ENCODE measurements around the gene SETD9. TPM values are rescaled to one million over a fixed set of nuclear protein-coding genes. Genes with fewer than 3 reads are reported as not detected.

Gene SETD9
- total and polyA plus RNA-seq, 2 experiments from 2014 or later = 4.4 to 18.1 TPM

DNA sequence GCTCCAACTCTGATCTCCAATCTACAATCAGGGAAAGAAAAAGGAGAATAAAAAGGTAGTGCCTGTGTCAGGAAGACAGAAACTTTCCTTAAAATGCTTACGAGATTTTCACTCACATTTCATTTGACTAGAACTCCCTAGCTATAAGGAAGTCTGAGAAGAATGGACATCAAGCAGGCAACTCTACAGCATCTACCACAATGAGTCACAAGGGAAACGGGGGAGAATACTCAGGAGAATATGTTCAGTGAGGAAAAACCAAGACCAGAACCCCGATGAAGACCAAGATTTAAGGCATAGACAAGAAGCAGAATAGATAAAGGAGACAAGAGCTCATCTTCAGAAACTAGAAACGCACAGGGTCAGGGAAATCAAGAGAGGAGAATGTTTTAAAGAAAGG, 9.0 kb upstream of the SETD9 start:
- Histone ChIP-seq H3K36me3 (peaks cover 2% of the 10 kb centered on the region), H3K27me3 (no peaks in the 10 kb centered on the region), H3K27ac (no peak overlapping the region), H3K4me1 (ENCODE audit: low read depth) (no peaks in the 10 kb centered on the region), H3K4me3 (no peak overlapping the region), H3K9me3 (ENCODE audit: low read depth) (no peaks in the 10 kb centered on the region)
- TF ChIP-seq, protein P1, sequence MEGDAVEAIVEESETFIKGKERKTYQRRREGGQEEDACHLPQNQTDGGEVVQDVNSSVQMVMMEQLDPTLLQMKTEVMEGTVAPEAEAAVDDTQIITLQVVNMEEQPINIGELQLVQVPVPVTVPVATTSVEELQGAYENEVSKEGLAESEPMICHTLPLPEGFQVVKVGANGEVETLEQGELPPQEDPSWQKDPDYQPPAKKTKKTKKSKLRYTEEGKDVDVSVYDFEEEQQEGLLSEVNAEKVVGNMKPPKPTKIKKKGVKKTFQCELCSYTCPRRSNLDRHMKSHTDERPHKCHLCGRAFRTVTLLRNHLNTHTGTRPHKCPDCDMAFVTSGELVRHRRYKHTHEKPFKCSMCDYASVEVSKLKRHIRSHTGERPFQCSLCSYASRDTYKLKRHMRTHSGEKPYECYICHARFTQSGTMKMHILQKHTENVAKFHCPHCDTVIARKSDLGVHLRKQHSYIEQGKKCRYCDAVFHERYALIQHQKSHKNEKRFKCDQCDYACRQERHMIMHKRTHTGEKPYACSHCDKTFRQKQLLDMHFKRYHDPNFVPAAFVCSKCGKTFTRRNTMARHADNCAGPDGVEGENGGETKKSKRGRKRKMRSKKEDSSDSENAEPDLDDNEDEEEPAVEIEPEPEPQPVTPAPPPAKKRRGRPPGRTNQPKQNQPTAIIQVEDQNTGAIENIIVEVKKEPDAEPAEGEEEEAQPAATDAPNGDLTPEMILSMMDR (IDR thresholded peaks at IDR 0.05; ENCODE audit: low read depth, low read length) = no peak
- DNase-seq (ENCODE audit: low read depth in 1 of 2, low spot score in 1 of 2) = peak in 1 of 2 donors; percentile 55

DNA sequence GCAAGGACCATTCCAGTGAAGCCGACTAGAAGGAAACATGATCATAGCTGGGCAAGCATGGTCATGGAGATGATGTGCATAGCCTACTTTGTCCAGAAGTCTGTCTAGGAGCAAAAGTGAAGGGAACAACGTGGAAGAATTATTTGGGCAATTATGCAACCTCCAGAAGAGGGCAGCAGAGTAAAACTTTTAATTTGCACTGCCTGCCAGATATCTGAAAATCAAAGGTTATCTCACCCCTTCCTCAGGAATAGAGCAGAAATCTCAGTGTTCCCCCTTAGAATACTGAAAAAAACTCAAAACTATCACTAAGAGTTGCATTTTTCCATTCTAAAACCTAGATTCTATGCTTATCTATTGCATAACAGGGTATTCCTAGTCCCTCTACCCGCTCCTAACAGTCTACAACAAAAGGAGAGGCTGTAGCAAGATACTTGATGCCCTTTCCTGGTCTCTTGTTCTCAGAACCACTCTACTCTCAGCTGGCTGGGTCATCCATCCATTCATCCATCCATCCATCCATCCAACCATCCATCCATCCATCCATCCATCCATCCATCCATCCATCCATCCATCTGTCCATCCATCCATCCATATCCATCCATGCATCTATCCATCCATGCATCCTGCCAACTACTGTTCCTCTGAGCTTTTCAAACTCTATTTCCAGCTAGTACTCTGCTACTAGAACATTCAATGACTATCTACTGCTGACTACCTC, 8.4 kb upstream of the SETD9 start:
- H3K27ac ChIP-seq = no peak overlapping the region
- DNase-seq (ENCODE audit: low read depth in 1 of 2, low spot score in 1 of 2) = peak; percentile 48 to 52
- no peaks in the 10 kb centered on the region for H3K27me3 ChIP-seq
- H3K36me3 ChIP-seq = no peaks in the 10 kb centered on the region
- H3K9me3 ChIP-seq (ENCODE audit: low read depth) = no peaks in the 10 kb centered on the region
- H3K4me3 ChIP-seq = no peak overlapping the region
- TF ChIP-seq, protein P1 (IDR thresholded peaks at IDR 0.05; ENCODE audit: low read depth, low read length) = peak; percentile 64
- no peaks in the 10 kb centered on the region for H3K4me1 ChIP-seq (ENCODE audit: low read depth)

DNA sequence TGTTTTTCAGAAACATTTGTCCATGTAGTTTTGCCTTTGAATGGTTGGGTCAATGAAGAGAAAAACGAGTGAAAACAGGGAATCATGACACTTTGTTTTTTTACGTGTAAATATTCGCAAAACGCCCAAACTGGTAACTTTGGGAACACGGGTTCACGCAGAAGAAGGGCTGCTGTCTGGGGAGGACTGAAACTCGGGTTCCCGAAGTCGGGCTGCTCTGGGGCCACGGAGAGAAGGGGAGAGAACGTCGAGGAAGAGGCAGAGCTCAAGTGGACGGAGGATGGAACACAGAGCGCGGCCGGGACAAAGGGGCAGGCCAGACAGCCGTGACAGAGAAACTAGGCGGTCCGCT, 478 bp upstream of the SETD9 start:
- Histone ChIP-seq H3K27ac (peak overlapping the region; percentile 97), H3K36me3 (no peaks in the 10 kb centered on the region), H3K9me3 (ENCODE audit: low read depth) (no peaks in the 10 kb centered on the region), H3K27me3 (no peaks in the 10 kb centered on the region), H3K4me3 (peak overlapping the region; percentile 49), H3K4me1 (ENCODE audit: low read depth) (peaks cover 7% of the 10 kb centered on the region)
- TF ChIP-seq, protein P1 (IDR thresholded peaks at IDR 0.05; ENCODE audit: low read depth, low read length) = no peak
- no peak for DNase-seq (ENCODE audit: low read depth in 1 of 2, low spot score in 1 of 2)

DNA sequence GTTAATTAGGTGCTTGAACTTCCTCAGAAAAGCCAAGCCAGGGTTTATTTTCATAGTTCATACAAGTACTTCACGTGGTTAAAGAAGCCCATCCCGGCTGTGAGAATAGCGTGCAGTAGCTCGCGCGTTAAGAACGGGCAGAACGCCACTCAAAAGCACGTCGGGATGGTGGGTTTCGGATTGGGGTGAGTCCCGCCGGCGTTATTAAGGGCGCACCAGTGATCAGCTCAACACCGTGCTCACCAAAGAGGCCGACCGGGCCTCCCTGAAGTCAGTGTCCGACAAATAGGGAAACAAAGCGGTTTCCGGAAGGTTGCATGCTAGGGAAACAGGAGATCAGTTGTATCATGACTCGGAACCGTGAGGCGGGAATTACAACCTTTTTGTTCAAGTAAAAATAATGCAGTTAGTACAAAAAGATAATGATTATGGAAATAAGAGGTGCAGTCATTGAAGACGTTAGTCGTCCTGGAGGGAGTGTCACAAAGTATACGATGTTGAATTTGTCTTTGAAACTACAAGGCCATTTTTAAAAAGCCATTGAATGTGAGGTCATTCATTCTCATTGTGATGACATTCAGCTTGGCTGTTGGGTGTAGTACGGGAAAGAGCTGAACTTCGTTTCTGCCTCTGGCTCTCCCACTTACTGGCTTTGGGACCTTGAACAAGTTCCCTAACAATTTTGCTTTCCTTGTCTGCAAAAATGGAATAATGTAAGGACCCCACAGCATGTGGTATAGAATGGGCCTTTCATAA, 992 bp downstream of the SETD9 start:
- H3K9me3 ChIP-seq (ENCODE audit: low read depth) = no peaks in the 10 kb centered on the region
- peaks cover 7% of the 10 kb centered on the region for H3K4me1 ChIP-seq (ENCODE audit: low read depth)
- peak overlapping the region; percentile 97 for H3K27ac ChIP-seq
- peak overlapping the region; percentile 53 for H3K4me3 ChIP-seq
- H3K27me3 ChIP-seq = no peaks in the 10 kb centered on the region
- TF ChIP-seq, protein P1 (IDR thresholded peaks at IDR 0.05; ENCODE audit: low read depth, low read length) = no peak
- H3K36me3 ChIP-seq = no peaks in the 10 kb centered on the region
- no peak for DNase-seq (ENCODE audit: low read depth in 1 of 2, low spot score in 1 of 2)

DNA sequence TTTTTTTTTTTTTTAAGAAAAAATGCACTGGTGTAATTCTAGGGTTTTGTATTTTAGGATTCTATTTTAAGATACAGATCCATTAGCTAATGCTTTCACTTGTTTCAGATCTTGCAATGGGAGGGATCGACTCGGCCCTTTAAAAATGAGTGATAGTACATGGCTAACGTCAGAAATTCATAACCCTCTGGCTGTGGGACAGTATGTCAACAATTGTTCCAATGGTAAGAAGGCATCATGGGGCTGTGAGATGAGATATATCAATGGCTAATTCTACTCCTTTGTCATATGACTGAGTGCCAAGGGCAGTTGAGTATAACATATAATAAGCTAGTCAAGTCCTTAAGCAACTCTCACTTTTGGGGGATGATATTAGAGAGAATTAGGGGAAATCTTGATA, 4.4 kb downstream of the SETD9 start:
- H3K27ac ChIP-seq = no peak overlapping the region
- H3K27me3 ChIP-seq = no peaks in the 10 kb centered on the region
- H3K9me3 ChIP-seq (ENCODE audit: low read depth) = no peaks in the 10 kb centered on the region
- H3K36me3 ChIP-seq = no peaks in the 10 kb centered on the region
- TF ChIP-seq, protein P1 (IDR thresholded peaks at IDR 0.05; ENCODE audit: low read depth, low read length) = no peak
- H3K4me3 ChIP-seq = no peak overlapping the region
- DNase-seq (ENCODE audit: low read depth in 1 of 2, low spot score in 1 of 2) = no peak
- H3K4me1 ChIP-seq (ENCODE audit: low read depth) = peaks cover 7% of the 10 kb centered on the region

All from cardiac muscle cell (in vitro differentiated cells and primary cell).